Mucosa of stomach (tissue), 1 donor: Measurements from ENCODE around the gene IGSF8.

Source experiments
- H3K27me3 ChIP-seq: one replicate; pipeline ENCODE4 v1.7.0; 2013; ENCODE audit warnings: mild to moderate bottlenecking, low read length; ENCODE audit not compliant: control insufficient read depth, insufficient read depth
- H3K36me3 ChIP-seq: one replicate; pipeline ENCODE4 v1.7.0; 2013; ENCODE audit warnings: low read length; ENCODE audit not compliant: control insufficient read depth, insufficient read depth
- H3K4me1 ChIP-seq: one replicate; pipeline ENCODE4 v1.7.0; 2013; ENCODE audit warnings: mild to moderate bottlenecking, low read length; ENCODE audit not compliant: control insufficient read depth, insufficient read depth
- H3K4me3 ChIP-seq: one replicate; pipeline ENCODE4 v1.7.0; 2013; ENCODE audit warnings: low read length
- H3K9ac ChIP-seq: one replicate; pipeline ENCODE4 v1.7.0; 2013; ENCODE audit warnings: mild to moderate bottlenecking, low read length, moderate library complexity
- H3K9me3 ChIP-seq: one replicate; pipeline ENCODE4 v1.7.0; 2013; ENCODE audit warnings: mild to moderate bottlenecking, low read length, moderate library complexity; ENCODE audit not compliant: control insufficient read depth
- donor health status: Pancreatic carcinoma.

IGSF8 gene

GRCh38 chr1:160099716-160100375 lies 1.4 kb upstream of the IGSF8 start:
- peak overlapping the region; percentile 73 for H3K4me3 ChIP-seq
- H3K36me3 ChIP-seq, result no peaks in the 10 kb centered on the region
- H3K9ac ChIP-seq, result peak overlapping the region; percentile 82
- H3K27me3 ChIP-seq, result no peaks in the 10 kb centered on the region
- no peaks in the 10 kb centered on the region for H3K9me3 ChIP-seq
- H3K4me1 ChIP-seq, result peaks cover 42% of the 10 kb centered on the region

- H3K9me3 ChIP-seq, result no peaks in the 10 kb centered on the region
- peak overlapping the region; percentile 82 for H3K9ac ChIP-seq
- no peaks in the 10 kb centered on the region for H3K36me3 ChIP-seq
- no peaks in the 10 kb centered on the region for H3K27me3 ChIP-seq
- H3K4me1 ChIP-seq, result peaks cover 48% of the 10 kb centered on the region
- H3K4me3 ChIP-seq, result peak overlapping the region; percentile 73
Observed at GRCh38 chr1:160098852-160099561, 588 bp upstream of the IGSF8 start.

GRCh38 chr1:160097151-160097910 lies 1.1 kb downstream of the IGSF8 start:
- Histone ChIP-seq H3K4me3 (peak overlapping the region; percentile 40), H3K27me3 (no peaks in the 10 kb centered on the region), H3K9me3 (no peaks in the 10 kb centered on the region), H3K36me3 (peaks cover 5% of the 10 kb centered on the region), H3K9ac (peak overlapping the region; percentile 79), H3K4me1 (peaks cover 53% of the 10 kb centered on the region)

- H3K4me1 ChIP-seq, result peaks cover 47% of the 10 kb centered on the region
- no peak overlapping the region for H3K4me3 ChIP-seq
- no peaks in the 10 kb centered on the region for H3K9me3 ChIP-seq
- no peaks in the 10 kb centered on the region for H3K27me3 ChIP-seq
- H3K9ac ChIP-seq, result peak overlapping the region; percentile 79
- peaks cover 12% of the 10 kb centered on the region for H3K36me3 ChIP-seq
Observed at GRCh38 chr1:160096274-160097116, 1.9 kb downstream of the IGSF8 start.

- H3K4me3 ChIP-seq, result no peak overlapping the region
- no peak overlapping the region for H3K9ac ChIP-seq
- peaks cover 38% of the 10 kb centered on the region for H3K4me1 ChIP-seq
- H3K27me3 ChIP-seq, result no peaks in the 10 kb centered on the region
- H3K36me3 ChIP-seq, result peaks cover 12% of the 10 kb centered on the region
- H3K9me3 ChIP-seq, result no peaks in the 10 kb centered on the region
Observed at GRCh38 chr1:160095382-160096105, 2.9 kb downstream of the IGSF8 start.

- no peak overlapping the region for H3K9ac ChIP-seq
- H3K36me3 ChIP-seq, result peaks cover 12% of the 10 kb centered on the region
- H3K4me3 ChIP-seq, result no peak overlapping the region
- H3K9me3 ChIP-seq, result no peaks in the 10 kb centered on the region
- peaks cover 37% of the 10 kb centered on the region for H3K4me1 ChIP-seq
- no peaks in the 10 kb centered on the region for H3K27me3 ChIP-seq
Observed at GRCh38 chr1:160094806-160095205, 3.6 kb downstream of the IGSF8 start.

- Histone ChIP-seq H3K4me3 (no peak overlapping the region), H3K9ac (no peak overlapping the region), H3K9me3 (no peaks in the 10 kb centered on the region), H3K27me3 (no peaks in the 10 kb centered on the region), H3K4me1 (peaks cover 32% of the 10 kb centered on the region), H3K36me3 (peaks cover 12% of the 10 kb centered on the region)
Observed at GRCh38 chr1:160094291-160094625, 4.2 kb downstream of the IGSF8 start.

GRCh38 chr1:160093624-160094290 lies 4.7 kb downstream of the IGSF8 start:
- Histone ChIP-seq H3K27me3 (no peaks in the 10 kb centered on the region), H3K4me1 (peaks cover 30% of the 10 kb centered on the region), H3K4me3 (no peak overlapping the region), H3K9me3 (no peaks in the 10 kb centered on the region), H3K9ac (no peak overlapping the region), H3K36me3 (peaks cover 12% of the 10 kb centered on the region)

GRCh38 chr1:160093069-160093395 lies 5.4 kb downstream of the IGSF8 start:
- no peaks in the 10 kb centered on the region for H3K27me3 ChIP-seq
- H3K4me1 ChIP-seq, result peaks cover 29% of the 10 kb centered on the region
- H3K9me3 ChIP-seq, result no peaks in the 10 kb centered on the region
- peaks cover 12% of the 10 kb centered on the region for H3K36me3 ChIP-seq
- H3K4me3 ChIP-seq, result no peak overlapping the region
- H3K9ac ChIP-seq, result no peak overlapping the region

GRCh38 chr1:160092366-160093068 lies 5.9 kb downstream of the IGSF8 start:
- Histone ChIP-seq H3K9me3 (no peaks in the 10 kb centered on the region), H3K27me3 (no peaks in the 10 kb centered on the region), H3K4me3 (no peak overlapping the region), H3K9ac (no peak overlapping the region), H3K36me3 (peaks cover 12% of the 10 kb centered on the region), H3K4me1 (peaks cover 24% of the 10 kb centered on the region)
